Lower lobe of right lung (tissue), 2 donors: Measurements from ENCODE around the gene DISP2. TPM values are rescaled to one million over a fixed set of nuclear protein-coding genes. Genes with fewer than 3 reads are reported as not detected.

Experiments used
- ATAC-seq, 2 donors: fragments of 200-7000 bp; cut with Tn5 transposase; one replicate each; pipeline ENCODE4 v1.9.1; 2020 to 2022; ENCODE audit warnings: mild to moderate bottlenecking in 2 of 2, moderate library complexity in 2 of 2
- DNase-seq: peaks from one replicate; pipeline ENCODE4 v3.0.0-alpha.2; 2020
- H3K27ac ChIP-seq: fragments of 200-600 bp; one replicate; pipeline ENCODE4 v1.8.0; 2022
- H3K27me3 ChIP-seq: fragments of 200-600 bp; one replicate; pipeline ENCODE4 v1.8.0; 2022; ENCODE audit warnings: low read depth
- H3K36me3 ChIP-seq: fragments of 200-600 bp; one replicate; pipeline ENCODE4 v1.8.0; 2022; ENCODE audit warnings: mild to moderate bottlenecking
- H3K4me1 ChIP-seq: fragments of 200-600 bp; one replicate; pipeline ENCODE4 v1.8.0; 2022
- H3K4me3 ChIP-seq: fragments of 200-600 bp; one replicate; pipeline ENCODE4 v1.8.0; 2022; ENCODE audit warnings: mild to moderate bottlenecking
- H3K9me3 ChIP-seq: fragments of 200-600 bp; one replicate; pipeline ENCODE4 v1.8.0; 2022
- intact Hi-C: fragments of 100-400 bp; cut with DNase I; formaldehyde crosslinking; loops from one replicate; pipeline ENCODE4 v1.11.0; 2022
- total RNA-seq: library from RNA; stranded (reverse); fragmentation: NEBNext Ultra II Directional; extraction: Animal tissue kit (Norgen Biotek cat#: 25700); gene quantifications from one replicate; pipeline ENCODE4 v1.2.1, GENCODE V29; 2021
- TF ChIP-seq, protein P1 (sequence below): fragments of 200-600 bp; IDR thresholded peaks from one replicate; pipeline ENCODE4 v1.8.0; 2022; ENCODE audit warnings: antibody characterized with exemption, mild to moderate bottlenecking
- donor health status: DM: no; HTN: yes; CAD: no; lungs with severe emphysema.

DISP2 gene
- total RNA-seq, 1 donor from 2014 or later: 4.3 TPM

DNA sequence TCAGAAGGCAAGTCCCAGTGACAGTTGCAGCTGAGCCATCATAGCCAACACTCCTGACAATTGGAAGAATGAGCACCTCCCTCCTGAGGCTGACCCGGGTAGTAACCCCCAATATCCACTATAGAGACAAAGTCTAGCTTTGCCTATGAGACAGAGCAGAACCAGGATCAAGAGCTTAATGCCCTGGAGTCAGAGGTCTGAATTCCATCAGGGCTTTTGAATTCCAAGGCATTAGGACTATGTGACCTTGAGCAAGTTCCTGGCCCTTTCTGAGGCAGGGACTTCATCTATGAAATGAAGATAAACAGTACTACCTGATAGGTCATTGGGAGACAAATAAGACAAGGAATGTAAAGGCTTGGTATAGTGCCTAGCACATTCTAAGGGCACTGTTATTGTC, 37.6 kb upstream of the DISP2 start:
- Histone ChIP-seq H3K36me3 (no peaks in the 10 kb centered on the region), H3K4me1 (peaks cover 21% of the 10 kb centered on the region), H3K9me3 (no peaks in the 10 kb centered on the region), H3K4me3 (no peak overlapping the region), H3K27ac (no peak overlapping the region), H3K27me3 (no peaks in the 10 kb centered on the region)
- DNase-seq: no peak
- TF ChIP-seq, protein P1, sequence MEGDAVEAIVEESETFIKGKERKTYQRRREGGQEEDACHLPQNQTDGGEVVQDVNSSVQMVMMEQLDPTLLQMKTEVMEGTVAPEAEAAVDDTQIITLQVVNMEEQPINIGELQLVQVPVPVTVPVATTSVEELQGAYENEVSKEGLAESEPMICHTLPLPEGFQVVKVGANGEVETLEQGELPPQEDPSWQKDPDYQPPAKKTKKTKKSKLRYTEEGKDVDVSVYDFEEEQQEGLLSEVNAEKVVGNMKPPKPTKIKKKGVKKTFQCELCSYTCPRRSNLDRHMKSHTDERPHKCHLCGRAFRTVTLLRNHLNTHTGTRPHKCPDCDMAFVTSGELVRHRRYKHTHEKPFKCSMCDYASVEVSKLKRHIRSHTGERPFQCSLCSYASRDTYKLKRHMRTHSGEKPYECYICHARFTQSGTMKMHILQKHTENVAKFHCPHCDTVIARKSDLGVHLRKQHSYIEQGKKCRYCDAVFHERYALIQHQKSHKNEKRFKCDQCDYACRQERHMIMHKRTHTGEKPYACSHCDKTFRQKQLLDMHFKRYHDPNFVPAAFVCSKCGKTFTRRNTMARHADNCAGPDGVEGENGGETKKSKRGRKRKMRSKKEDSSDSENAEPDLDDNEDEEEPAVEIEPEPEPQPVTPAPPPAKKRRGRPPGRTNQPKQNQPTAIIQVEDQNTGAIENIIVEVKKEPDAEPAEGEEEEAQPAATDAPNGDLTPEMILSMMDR: no peak
- ATAC-seq: no peak
- intact Hi-C loops: no loop called here

DNA sequence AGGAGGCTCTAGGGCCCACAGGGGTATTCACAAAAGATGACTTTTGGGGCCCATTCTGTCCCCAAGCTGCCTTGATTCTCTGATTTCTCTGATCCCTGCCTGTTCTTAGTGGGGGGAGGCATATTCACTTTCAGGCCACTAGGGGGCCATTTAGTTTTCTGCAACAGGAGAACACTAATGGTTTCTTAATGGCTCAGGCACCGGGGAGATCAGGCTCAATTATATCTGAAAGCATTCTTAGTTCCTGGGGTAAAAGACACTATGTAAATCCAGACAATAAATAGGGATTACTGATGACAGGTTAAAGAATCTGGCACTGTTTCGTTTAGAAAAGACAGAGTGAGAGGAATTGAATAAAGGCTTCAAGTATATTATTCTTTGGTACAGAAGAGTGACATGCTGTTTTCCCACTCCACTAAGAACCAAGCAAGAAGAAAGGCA, 37.1 kb upstream of the DISP2 start:
- DNase-seq (no peak), ATAC-seq (peak in 1 of 2 donors; percentile 50)
- no peaks in the 10 kb centered on the region for H3K9me3 ChIP-seq
- intact Hi-C loops: no loop called here
- peaks cover 26% of the 10 kb centered on the region for H3K4me1 ChIP-seq
- TF ChIP-seq, protein P1: peak; percentile 94
- H3K4me3 ChIP-seq: no peak overlapping the region
- H3K27me3 ChIP-seq: no peaks in the 10 kb centered on the region
- no peaks in the 10 kb centered on the region for H3K36me3 ChIP-seq
- no peak overlapping the region for H3K27ac ChIP-seq

DNA sequence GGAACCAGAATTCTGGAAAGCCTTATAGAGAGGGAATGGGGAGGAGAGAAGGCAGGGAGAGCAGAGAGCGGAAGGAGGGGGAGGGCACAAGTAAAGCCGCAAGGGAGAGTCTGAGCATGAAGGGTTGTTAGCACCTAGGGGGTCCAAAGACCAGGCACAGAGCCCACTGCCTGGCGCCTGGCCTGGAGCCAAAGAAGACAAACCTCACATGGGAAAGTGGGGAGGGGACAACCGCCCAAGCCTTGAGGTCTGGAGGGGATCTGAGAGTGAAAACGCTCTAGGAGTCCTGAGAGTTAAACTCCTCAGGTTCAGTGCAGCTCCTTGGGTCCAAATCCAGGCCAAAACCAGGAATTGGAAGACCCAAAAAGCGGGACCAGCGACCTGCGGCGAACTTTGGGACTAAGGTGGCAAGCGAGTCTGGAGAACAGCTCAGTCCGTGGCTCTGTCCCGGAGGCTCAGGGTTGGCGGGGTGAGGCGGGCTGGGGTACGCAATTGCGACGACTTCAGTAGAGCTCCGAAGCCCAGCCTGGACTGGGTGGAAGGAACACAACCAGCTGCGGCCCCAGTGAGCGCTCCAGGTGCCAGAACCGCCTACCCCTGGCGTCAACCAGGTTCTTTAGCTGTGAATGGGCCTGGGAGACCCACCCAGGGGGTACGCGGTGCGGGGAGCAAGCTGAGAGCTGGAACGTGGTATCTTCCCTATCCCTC, 35.3 kb upstream of the DISP2 start:
- Histone ChIP-seq H3K9me3 (no peaks in the 10 kb centered on the region), H3K36me3 (no peaks in the 10 kb centered on the region), H3K27me3 (no peaks in the 10 kb centered on the region), H3K4me1 (peaks cover 43% of the 10 kb centered on the region), H3K27ac (peak overlapping the region; percentile 67), H3K4me3 (peak overlapping the region; percentile 52)
- TF ChIP-seq, protein P1: no peak
- intact Hi-C loops: no loop called here
- DNase-seq: no peak
- peak in 1 of 2 donors; percentile 4 for ATAC-seq

DNA sequence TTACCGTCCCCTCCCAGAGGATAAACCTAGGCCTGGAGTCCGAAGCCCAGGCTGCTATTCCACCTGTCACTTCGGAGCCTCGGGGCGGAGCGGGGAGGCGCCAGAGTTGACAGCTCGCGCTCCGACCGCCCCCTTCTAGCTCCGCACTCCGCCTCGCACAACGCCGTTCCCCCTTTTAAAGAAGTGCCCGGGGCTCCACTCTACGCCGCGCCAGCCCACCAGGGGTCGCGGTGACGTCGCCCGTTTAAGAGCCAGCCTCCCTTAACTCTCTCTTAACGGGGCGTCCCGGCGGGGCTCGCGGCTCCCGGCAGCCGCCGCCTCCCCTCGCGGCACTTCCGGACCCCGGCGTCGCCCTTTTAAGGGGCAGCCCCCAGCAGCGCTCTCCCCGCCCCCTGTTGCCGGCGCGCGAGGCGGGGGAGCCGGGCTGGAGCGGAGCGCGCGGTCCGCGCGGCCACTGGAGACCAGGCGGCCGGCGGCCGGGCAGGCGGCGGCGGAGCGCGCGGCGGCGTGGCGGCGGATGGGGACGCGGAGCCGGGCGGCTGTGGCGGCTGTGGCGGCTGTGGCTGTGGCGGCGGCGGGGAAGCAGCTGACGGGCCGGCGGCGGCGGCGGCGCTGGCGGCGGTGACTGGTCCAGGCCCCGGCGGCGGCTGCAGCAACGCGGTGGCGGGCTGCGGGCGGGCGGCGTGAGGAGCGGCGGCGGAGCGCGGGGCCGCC, 34.6 kb upstream of the DISP2 start, which contains the start of gene INAFM2:
Gene INAFM2, plus strand, starts transcription at position 454 of the 714 bp plus-strand sequence. CDS start 364 bp downstream, outside the sequence.
- Histone ChIP-seq H3K9me3 (no peaks in the 10 kb centered on the region), H3K27ac (peak within 1 kb of the TSS; percentile 82), H3K27me3 (no peaks in the 10 kb centered on the region), H3K4me3 (peak within 1 kb of the TSS; percentile 82), H3K4me1 (peaks cover 49% of the 10 kb centered on the region), H3K36me3 (no peaks in the 10 kb centered on the region)
- intact Hi-C loops: no loop called here
- ATAC-seq (peak; percentile 95 to 96), DNase-seq (peak; percentile 94)
- TF ChIP-seq, protein P1: peak; percentile 72

DNA sequence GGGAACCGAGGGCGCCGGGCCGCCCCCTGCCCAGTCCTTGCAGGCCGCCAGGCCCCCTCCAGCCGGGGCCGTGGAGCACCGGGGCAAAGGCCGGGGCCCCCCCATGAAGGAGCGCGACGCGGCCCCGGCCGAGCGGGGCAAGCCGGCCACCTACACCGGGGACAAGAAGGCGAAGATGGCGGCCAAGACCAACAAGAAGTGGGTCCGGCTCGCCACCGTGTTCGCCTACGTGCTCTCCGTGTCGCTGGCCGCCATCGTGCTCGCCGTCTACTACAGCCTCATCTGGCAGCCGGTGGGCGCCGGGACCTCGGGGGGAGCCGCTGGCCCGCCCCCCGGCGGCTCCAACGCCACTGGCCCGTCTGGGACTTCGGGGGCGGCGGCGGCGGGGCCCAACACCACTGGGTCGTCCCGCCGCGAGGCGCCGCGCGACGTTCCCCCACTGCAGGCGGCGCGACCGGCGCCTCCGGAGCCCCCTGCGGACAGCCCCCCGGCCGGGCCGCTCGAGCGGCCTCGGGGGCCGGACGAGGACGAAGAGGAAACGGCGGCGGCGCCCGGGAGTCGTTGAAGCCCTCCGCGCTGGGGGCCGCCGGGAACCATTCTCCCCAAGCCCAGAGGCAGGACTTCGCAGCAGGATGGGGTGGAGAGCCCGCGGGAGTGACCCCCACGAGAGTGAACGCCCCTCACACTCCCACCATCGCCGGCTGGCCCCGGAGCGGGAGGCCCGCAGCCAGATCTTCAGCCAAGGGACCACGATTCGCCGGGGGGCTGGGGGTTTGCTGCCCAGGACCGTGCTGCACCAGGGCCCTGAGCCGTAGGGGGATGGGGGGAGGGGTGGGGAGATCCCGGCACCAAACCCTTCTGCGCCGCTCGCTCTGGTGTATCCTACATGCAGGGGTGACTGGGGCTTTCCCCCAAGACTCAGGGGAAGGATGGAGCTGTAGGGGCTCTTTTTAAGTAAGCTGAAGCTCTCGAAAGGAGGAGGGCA, 33.8 kb upstream of the DISP2 start:
- H3K27ac ChIP-seq: peak overlapping the region; percentile 82
- H3K4me1 ChIP-seq: peaks cover 57% of the 10 kb centered on the region
- TF ChIP-seq, protein P1: no peak
- no peak for ATAC-seq
- no peaks in the 10 kb centered on the region for H3K27me3 ChIP-seq
- DNase-seq: peak; percentile 74
- H3K9me3 ChIP-seq: no peaks in the 10 kb centered on the region
- peak overlapping the region; percentile 82 for H3K4me3 ChIP-seq
- no peaks in the 10 kb centered on the region for H3K36me3 ChIP-seq
- intact Hi-C loops: no loop called here
